LNCaP clone FGC (cell line): ENCODE data around the gene GLI3.
A peak's percentile ranks its signal among the peaks of the same experiment; 100 is the strongest.

Experiments used
- DNase-seq: peaks from one replicate; pipeline ENCODE4 v3.0.0-alpha.2; 2011; ENCODE audit warnings: low read depth
- H3K4me3 ChIP-seq: 2 replicates; pipeline ENCODE4 v1.5.1; 2011; ENCODE audit warnings: mild to moderate bottlenecking, low read depth, low read length, control low read depth
- TF ChIP-seq, protein P1 (sequence below): IDR thresholded peaks from 2 replicates; pipeline ENCODE4 v1.5.1; 2012; ENCODE audit warnings: mild to moderate bottlenecking; ENCODE audit not compliant: control insufficient read depth, insufficient read depth; ENCODE audit errors: extremely low read depth

The GLI3 gene

DNA sequence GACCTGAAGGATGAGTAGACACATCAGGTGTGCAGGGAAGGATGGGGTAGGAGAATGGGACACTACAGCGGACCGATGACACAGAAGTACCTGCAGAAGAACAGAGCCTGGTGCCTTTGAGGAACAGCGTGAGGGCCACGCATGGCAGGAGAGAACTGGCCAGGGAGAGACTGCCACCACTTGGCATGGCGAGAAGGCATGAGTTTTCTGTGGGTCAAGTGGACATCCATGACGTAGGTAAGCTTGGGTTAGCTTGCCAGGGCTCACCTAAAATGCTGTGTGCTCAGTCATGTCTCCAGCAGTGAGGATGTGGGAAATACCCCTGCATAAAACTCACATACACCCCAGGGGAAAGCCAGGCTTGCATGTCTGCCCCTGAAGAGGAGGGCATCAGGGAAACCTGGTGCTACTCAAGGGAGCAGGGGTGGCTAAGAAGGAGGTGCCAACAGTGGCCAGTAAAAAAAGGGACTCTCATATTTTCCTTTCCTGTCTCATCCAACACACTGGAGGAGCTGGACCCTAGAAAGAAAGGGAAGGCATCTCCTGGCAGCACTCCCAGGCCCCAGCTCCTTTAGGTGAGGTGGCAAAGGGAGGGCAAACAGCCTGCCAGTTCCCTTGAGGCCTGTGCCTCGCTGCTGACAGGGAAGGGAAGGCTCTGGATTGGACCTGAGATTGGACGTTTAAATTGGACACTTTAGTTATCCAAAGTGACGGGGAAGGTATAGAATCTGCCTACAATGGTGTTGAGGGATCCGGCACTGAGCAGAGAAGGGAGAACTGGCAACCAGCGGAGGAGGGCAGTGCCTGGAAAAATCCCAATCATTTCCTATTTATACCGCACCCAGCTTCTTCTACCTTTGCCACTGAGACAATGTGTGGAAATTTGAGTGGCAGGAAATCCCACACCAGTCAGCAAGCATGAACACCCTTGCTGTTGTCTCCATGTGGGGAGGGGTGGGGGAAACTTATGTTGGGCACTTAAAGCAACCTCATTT is 255.7 kb downstream of the GLI3 start:
- TF ChIP-seq, protein P1, sequence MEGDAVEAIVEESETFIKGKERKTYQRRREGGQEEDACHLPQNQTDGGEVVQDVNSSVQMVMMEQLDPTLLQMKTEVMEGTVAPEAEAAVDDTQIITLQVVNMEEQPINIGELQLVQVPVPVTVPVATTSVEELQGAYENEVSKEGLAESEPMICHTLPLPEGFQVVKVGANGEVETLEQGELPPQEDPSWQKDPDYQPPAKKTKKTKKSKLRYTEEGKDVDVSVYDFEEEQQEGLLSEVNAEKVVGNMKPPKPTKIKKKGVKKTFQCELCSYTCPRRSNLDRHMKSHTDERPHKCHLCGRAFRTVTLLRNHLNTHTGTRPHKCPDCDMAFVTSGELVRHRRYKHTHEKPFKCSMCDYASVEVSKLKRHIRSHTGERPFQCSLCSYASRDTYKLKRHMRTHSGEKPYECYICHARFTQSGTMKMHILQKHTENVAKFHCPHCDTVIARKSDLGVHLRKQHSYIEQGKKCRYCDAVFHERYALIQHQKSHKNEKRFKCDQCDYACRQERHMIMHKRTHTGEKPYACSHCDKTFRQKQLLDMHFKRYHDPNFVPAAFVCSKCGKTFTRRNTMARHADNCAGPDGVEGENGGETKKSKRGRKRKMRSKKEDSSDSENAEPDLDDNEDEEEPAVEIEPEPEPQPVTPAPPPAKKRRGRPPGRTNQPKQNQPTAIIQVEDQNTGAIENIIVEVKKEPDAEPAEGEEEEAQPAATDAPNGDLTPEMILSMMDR: no peak
- no peak for DNase-seq

DNA sequence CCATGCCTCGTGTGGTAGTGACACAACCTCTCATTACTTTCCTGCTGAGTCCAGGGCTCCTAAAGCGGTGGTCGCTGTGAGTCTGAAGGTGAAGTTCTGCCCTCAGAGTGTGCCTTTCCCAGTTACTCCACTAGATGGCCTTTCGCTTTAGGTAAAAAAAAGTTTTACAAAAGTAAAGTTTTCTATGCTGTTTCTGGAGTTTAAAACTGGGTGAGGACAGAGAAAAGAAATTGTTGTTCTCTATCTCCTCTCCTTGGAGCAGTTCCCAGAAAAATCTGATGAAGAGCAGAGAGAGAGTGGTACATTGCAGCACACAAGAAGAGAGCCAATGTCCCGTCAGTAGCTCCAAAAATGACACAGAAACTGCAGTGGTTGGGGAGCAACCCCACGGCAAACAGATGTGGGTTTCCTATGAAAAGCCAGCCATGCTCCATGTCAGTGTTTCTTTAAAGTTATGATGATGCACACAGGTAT is 257.1 kb downstream of the GLI3 start:
- no peak overlapping the region for H3K4me3 ChIP-seq
- no peak for DNase-seq
- TF ChIP-seq, protein P1: peak; percentile 62

More for the DNA sequence above, 255.7 kb downstream of the GLI3 start:
- no peak overlapping the region for H3K4me3 ChIP-seq

DNA sequence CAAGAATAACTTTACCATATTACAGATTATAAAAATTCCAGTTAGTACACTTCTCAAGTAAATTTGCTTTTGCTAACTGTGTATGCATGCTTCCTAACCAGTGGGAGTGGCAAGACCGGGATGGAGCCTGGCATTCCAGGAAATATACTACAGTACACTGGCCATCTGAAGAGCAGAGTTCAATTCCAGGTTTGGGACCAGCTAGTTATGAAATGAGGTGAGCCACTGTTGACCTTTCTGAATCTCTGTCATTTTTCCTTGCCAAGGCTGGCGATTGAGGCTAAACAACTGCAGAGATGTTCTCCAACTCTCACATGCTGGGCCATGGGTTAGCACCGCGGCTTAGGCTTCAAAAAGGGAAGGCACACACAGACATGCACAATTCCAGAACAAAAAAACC is 258.2 kb downstream of the GLI3 start:
- TF ChIP-seq, protein P1: no peak
- H3K4me3 ChIP-seq: no peak overlapping the region
- no peak for DNase-seq

DNA sequence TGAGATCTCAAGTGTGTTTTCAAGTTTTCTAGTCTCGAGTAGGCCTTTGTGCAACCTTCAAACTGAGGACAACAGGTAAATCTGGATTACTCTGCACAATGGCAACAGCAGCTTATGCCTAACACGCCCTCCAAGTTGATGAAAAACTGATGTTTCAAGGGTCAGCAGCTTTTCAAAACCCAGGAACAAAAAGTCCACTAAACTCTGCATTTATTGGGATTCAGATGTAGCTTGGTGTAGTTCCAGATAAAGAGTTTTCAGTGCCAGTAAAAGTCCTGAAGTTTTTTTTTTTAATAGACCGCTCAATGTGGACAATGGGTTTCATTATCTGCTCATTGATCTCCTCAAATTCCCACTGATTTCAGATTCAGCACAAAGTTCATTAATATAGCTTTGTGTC is 259.3 kb downstream of the GLI3 start:
- no peak overlapping the region for H3K4me3 ChIP-seq
- no peak for DNase-seq
- TF ChIP-seq, protein P1: no peak

DNA sequence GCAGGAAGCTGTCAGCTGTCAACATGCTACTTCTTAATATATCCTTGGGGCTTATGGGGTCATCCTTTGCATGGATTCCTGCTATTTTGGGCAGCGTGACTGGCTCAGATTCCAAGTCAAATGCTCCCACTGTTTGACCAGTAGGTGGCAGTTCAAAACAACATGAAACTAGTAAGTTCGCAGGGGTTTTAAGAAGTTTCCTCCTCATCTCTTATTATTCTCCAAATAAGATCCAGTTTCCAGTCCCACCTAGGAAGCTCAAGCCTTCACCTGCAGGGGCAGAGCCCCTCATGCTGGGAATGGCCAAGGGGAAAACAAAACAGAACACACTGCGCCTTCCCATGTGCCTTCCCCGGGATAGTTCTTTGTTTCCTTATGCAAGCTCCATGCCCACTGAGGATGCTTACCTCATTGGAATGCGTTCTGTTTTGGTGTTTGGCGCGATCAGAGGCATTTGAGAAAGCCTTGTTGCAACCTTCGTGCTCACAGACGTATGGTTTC is 259.8 kb downstream of the GLI3 start:
- TF ChIP-seq, protein P1: peak; percentile 75
- DNase-seq: no peak
- no peak overlapping the region for H3K4me3 ChIP-seq

DNA sequence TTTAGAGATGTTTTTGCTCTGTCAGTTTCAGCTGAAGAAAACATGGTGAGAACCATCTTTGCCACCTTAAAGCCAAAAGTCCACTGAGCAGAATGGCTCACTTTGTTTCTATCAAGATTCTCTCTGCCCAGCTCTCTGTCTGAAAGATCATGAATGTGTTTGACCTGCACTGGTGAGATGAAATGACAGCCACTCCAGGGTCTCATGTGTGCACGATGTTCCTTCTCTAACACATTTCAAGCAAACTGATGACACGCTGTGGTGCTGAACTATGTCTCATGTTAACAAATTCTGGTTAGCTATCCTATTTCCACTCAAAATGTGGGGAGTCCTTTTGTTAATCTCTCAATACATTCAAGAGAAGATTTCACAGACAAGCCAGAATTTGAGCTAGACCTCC is 260.6 kb downstream of the GLI3 start:
- TF ChIP-seq, protein P1: no peak

More for the DNA sequence above, 260.6 kb downstream of the GLI3 start:
- H3K4me3 ChIP-seq: no peak overlapping the region
- DNase-seq: no peak
